HUES64 (cell line): ENCODE measurements around the gene ATP2B2.

ENCODE experiments used
- H3K27ac ChIP-seq: 2 replicates; pipeline ENCODE4 v1.7.0; 2013; ENCODE audit warnings: low read depth, low read length, inconsistent platforms
- H3K27me3 ChIP-seq: 2 replicates; pipeline ENCODE4 v1.6.1; 2013; ENCODE audit warnings: mild to moderate bottlenecking, low read length; ENCODE audit not compliant: insufficient read depth
- H3K36me3 ChIP-seq: 2 replicates; pipeline ENCODE4 v1.6.1; 2013; ENCODE audit warnings: mild to moderate bottlenecking, low read length; ENCODE audit not compliant: insufficient read depth
- H3K4me1 ChIP-seq: 2 replicates; pipeline ENCODE4 v1.6.1; 2013; ENCODE audit warnings: mild to moderate bottlenecking, low read length, moderate library complexity; ENCODE audit not compliant: insufficient read depth
- H3K4me3 ChIP-seq: 2 replicates; pipeline ENCODE4 v1.5.1; 2013; ENCODE audit warnings: mild to moderate bottlenecking, low read length, moderate library complexity
- H3K9ac ChIP-seq: 2 replicates; pipeline ENCODE4 v1.6.1; 2013; ENCODE audit warnings: mild to moderate bottlenecking, low read depth, low read length
- H3K9me3 ChIP-seq: 2 replicates; pipeline ENCODE4 v1.6.1; 2013; ENCODE audit warnings: low read depth, low read length; ENCODE audit not compliant: insufficient read depth
- WGBS: fragments of 150-250, 120-280 bp; methylation state at CpG from one replicate; pipeline ENCODE4 v1.1.7; 2013; ENCODE audit warnings: missing lambda C conversion rate; 5-methylcytosine and 5-hydroxymethylcytosine counted together

ATP2B2 gene

DNA sequence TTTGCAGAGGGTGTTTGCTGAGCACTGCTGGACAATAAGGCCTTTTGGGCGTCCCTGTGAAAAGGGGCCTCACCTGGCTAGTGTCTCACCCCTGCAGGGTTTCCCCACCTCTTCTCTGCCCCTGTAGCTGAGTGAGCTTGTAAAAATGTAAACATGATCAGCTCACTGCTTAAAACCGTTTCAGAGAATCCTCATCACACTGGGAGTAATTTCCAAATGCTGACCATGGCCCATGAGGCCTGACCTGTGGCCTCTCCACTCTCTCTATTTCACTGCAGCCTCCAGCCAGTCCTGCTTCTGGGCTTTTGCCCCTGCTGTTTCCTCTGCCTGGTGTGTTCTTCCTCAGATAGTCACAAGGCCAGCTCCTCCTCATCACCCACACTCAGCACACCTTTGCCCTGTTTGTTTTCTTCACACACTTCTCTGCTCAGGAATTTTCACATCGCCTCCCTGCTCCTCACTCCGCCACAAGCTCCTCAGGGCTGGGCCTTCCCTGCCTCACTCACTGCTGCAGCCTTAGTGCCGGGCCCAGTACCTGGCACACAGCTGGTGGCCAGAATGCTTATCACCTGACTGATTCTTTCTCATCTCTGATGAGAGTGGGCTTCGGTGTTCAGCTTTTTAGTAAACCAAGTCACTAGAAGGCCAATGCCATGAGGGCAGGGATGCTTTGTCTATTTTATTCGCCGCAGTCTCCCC, 105.2 kb downstream of the ATP2B2 start:
- Histone ChIP-seq H3K27ac (no peak overlapping the region), H3K4me1 (peaks cover 7% of the 10 kb centered on the region; the same call in 1 of the 2 replicates), H3K27me3 (no peaks in the 10 kb centered on the region), H3K36me3 (no peaks in the 10 kb centered on the region), H3K4me3 (no peak overlapping the region), H3K9me3 (no peaks in the 10 kb centered on the region), H3K9ac (no peak overlapping the region)
- WGBS: 88% methylated on average over 8 of the region's 8 CpGs

DNA sequence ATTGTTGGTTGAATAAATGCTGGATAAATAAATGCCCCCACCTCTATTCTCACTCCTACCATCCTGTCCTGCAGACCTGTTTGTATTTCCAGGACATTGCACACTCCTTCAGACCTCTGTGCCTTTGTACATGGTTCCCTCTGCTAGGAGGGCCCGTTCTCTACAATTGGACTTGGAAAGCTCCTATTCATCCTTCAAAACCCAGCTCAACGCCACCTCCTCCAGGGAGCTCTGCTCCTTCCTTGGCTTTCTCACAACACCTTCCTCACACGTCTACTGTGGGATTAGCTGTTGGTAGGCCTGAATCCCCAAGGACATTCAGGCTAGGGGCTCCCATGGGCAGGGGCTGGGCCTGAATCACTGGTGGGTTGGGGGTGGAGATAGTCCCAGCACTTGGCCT, 105.8 kb downstream of the ATP2B2 start:
- no peaks in the 10 kb centered on the region for H3K27me3 ChIP-seq
- no peaks in the 10 kb centered on the region for H3K36me3 ChIP-seq
- WGBS: 81% methylated on average over 3 of the region's 3 CpGs
- no peak overlapping the region for H3K4me3 ChIP-seq
- no peak overlapping the region for H3K27ac ChIP-seq
- no peaks in the 10 kb centered on the region for H3K9me3 ChIP-seq
- no peak overlapping the region for H3K9ac ChIP-seq
- peaks cover 11% of the 10 kb centered on the region; the same call in 1 of the 2 replicates for H3K4me1 ChIP-seq

DNA sequence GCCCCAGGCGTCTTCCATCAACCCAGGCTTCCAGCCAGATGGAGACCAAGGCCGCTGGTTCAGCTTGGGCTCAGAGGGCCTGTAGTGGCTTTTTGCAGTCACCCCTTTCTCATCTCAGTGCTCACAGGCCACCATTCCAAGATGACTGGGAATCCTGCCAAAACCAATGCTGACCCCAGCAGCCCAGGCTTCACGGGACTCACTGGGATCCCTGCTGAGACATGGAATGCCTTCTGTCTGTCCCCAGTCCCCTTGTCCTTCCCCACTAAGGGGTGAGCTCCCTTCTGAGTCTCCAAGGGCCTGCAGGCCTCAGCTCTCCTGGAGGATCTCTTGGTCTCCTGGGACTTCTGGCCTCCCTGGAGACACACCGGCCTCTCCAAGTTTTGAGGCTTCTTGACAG, 107.0 kb downstream of the ATP2B2 start:
- peaks cover 11% of the 10 kb centered on the region; the same call in 1 of the 2 replicates for H3K4me1 ChIP-seq
- WGBS: 89% methylated on average over 4 of the region's 4 CpGs

DNA sequence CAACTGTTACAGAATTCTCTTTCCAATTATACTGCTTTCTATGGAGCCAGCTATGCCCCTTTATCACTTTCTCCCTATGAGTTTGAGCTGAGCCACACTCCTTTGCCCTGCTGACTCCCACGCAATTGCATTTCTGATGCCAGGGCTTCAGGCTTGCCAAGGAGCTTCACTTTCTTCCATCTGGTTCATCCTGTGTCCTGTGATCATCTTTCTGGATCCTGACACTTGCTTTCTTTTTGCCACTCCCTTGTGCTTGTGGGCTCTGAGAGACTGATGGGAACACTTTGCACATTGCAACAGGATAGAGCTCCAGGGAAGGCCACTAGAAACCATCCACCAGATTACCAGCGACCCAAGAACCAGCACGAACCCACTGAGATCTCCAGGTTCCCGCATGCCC, 107.5 kb downstream of the ATP2B2 start:
- WGBS: 95% methylated on average over 4 of the region's 4 CpGs
- Histone ChIP-seq H3K27me3 (no peaks in the 10 kb centered on the region), H3K36me3 (no peaks in the 10 kb centered on the region)

More for the DNA sequence above, 107.0 kb downstream of the ATP2B2 start:
- H3K27me3 ChIP-seq: no peaks in the 10 kb centered on the region
- H3K36me3 ChIP-seq: no peaks in the 10 kb centered on the region
- H3K9ac ChIP-seq: no peak overlapping the region
- no peaks in the 10 kb centered on the region for H3K9me3 ChIP-seq
- no peak overlapping the region for H3K4me3 ChIP-seq
- H3K27ac ChIP-seq: no peak overlapping the region

DNA sequence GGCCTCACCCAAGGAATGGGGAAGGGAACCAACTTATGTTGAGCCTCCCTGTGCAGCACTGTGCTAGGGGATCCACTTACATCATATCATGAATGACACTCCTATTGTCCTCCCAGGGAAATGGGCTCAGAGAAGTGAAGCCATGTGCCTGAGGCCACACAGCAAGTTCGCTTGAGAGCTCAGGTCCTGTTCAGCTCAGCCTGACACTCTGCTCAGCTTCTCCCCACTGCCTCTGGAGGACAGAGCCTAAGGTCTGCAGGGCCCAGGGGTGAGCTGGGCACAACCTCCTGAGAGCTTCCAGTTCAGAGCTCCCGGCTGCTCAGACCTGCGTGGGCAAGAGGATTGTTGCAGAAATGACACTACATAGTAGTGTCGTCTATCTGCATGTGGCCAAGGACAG, 108.5 kb downstream of the ATP2B2 start:
- no peak overlapping the region for H3K9ac ChIP-seq
- 94% methylated on average over 4 of the region's 4 CpGs for WGBS
- no peak overlapping the region for H3K4me3 ChIP-seq
- no peaks in the 10 kb centered on the region for H3K27me3 ChIP-seq
- peaks cover 11% of the 10 kb centered on the region; the same call in 1 of the 2 replicates for H3K4me1 ChIP-seq
- no peaks in the 10 kb centered on the region for H3K36me3 ChIP-seq
- H3K27ac ChIP-seq: no peak overlapping the region
- no peaks in the 10 kb centered on the region for H3K9me3 ChIP-seq

More for the DNA sequence above, 107.5 kb downstream of the ATP2B2 start:
- no peak overlapping the region for H3K4me3 ChIP-seq
- H3K9me3 ChIP-seq: no peaks in the 10 kb centered on the region
- peaks cover 11% of the 10 kb centered on the region; the same call in 1 of the 2 replicates for H3K4me1 ChIP-seq
- H3K9ac ChIP-seq: no peak overlapping the region
- H3K27ac ChIP-seq: no peak overlapping the region

DNA sequence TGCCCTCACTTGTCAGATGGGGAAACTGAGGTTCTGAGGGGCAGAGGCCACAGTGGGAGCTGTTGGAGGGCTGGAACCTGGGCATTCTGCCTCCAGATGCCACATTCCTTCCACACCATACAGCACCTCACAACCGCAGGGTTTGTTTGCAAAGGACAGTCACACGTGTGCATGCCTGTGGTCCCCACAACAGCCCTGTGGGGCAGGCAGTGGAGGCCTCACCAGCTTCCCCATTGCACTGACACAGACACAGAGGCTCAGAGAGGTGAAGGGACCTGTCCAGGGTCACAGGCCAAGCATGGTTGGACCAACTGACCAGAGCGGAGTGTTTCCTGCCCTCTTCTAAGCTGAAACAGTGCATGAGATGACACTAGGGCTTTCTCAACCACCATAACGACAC, 109.3 kb downstream of the ATP2B2 start:
- Histone ChIP-seq H3K9me3 (no peaks in the 10 kb centered on the region), H3K9ac (no peak overlapping the region), H3K27me3 (no peaks in the 10 kb centered on the region), H3K27ac (no peak overlapping the region; the same call in 1 of the 2 replicates), H3K36me3 (no peaks in the 10 kb centered on the region), H3K4me1 (peaks cover 11% of the 10 kb centered on the region; the same call in 1 of the 2 replicates), H3K4me3 (no peak overlapping the region)
- WGBS: 88% methylated on average over 4 of the region's 4 CpGs

DNA sequence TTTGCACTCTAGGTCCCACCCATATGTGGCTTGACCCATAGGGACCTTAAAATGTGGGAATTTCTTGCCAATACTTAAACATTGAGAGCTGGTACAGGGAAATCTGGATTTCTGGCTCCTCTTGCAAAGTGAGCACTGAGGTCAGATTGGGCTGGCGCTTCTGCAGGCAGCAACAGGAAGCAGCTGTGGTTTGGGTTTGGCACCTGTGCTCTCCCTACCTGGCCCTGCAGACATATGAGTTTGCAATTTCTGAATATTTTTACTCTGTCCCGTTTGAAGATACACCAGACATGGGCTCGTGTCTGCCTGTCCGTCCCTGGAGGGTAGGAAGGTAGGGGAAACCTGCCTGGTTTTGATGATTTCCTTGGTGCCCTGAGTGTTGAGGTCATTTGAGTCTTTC, 109.7 kb downstream of the ATP2B2 start:
- H3K27me3 ChIP-seq: no peaks in the 10 kb centered on the region
- H3K9me3 ChIP-seq: no peaks in the 10 kb centered on the region
- H3K36me3 ChIP-seq: no peaks in the 10 kb centered on the region
- H3K27ac ChIP-seq: peak overlapping the region; percentile 27; the same call in 1 of the 2 replicates
- no peak overlapping the region for H3K4me3 ChIP-seq
- no peak overlapping the region for H3K9ac ChIP-seq
- 89% methylated on average over 4 of the region's 4 CpGs for WGBS
- peaks cover 11% of the 10 kb centered on the region; the same call in 1 of the 2 replicates for H3K4me1 ChIP-seq

DNA sequence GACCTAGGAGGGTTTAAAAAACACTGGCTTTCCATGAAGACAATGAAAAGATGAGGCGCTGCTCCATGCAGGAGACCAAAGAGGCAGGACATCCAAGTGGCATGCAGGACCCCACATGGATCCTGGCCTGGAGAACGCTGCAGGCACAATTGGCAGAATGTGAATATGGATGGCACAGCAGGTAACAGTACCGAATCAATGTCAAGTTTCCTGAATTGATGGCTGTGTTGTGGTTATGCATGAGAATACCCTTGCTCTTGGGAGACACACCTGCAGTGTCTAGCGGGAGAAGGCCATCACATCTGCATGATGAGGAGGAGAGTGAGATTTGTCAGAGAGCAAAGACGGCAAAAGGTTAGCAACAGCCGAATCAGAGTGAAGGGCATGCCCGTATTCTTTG, 110.2 kb downstream of the ATP2B2 start:
- whole genome bisulfite sequencing: 44% methylated on average over 7 of the region's 7 CpGs
- Histone ChIP-seq H3K9me3 (no peaks in the 10 kb centered on the region), H3K36me3 (no peaks in the 10 kb centered on the region), H3K4me1 (peaks cover 11% of the 10 kb centered on the region; the same call in 1 of the 2 replicates), H3K27ac (peak overlapping the region; percentile 77; the same call in 1 of the 2 replicates), H3K9ac (no peak overlapping the region), H3K27me3 (no peaks in the 10 kb centered on the region), H3K4me3 (no peak overlapping the region)

DNA sequence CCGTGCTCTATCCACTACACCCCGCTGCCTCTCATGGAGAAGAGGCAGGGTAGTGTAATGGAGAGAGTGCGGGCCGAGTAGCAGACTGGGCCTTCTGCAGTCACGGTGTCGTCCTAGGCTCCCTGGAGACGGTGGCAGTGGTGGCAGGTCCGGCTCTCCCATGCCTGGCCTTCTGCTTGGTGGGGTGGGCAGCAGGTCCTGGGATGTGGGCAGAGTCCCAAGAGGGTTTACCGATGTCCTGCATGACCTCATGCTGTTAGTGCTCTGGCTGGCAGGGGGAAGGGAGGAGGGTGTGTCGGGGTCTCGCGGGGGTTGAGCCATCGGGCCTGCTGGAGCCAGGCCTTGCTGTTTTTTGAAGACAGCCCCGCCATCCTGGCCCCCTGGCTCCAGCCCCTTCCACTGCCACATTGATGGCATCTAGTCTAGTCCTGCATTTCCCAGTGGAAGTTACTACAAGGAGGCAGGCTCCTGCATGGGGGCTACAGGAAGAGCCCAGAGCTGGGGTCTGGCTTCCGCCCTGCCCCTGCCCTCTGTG, 110.8 kb downstream of the ATP2B2 start:
- Histone ChIP-seq H3K27ac (peak overlapping the region; percentile 77; the same call in 1 of the 2 replicates), H3K4me3 (no peak overlapping the region), H3K27me3 (no peaks in the 10 kb centered on the region), H3K4me1 (peaks cover 11% of the 10 kb centered on the region; the same call in 1 of the 2 replicates), H3K9me3 (no peaks in the 10 kb centered on the region), H3K9ac (no peak overlapping the region), H3K36me3 (no peaks in the 10 kb centered on the region)
- WGBS: 87% methylated on average over 15 of the region's 15 CpGs

DNA sequence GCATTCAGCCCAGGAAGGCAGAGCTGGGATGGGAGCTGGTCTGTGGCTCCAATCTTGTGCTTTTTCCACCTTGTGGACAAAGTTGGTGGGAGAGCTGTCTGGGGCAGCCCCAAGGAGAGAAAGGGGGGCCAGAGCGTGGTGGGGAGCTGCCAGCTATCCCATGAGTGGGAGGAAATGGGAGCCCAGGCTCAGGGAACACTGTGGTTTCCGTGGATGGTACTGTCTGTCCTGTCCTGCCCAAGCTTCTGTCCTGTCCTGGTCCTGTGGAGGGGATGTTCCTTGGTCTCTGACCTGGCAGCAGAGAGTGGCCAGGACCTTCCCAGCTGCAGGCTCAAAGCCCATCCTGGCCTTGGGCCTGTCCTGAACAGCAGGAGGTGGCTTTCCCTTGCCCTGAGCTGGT, 111.9 kb downstream of the ATP2B2 start:
- Histone ChIP-seq H3K4me3 (no peak overlapping the region), H3K9ac (no peak overlapping the region), H3K27me3 (no peaks in the 10 kb centered on the region), H3K4me1 (peaks cover 11% of the 10 kb centered on the region; the same call in 1 of the 2 replicates), H3K9me3 (peaks cover 10% of the 10 kb centered on the region), H3K27ac (no peak overlapping the region), H3K36me3 (no peaks in the 10 kb centered on the region)
- 90% methylated on average over 2 of the region's 2 CpGs for WGBS

DNA sequence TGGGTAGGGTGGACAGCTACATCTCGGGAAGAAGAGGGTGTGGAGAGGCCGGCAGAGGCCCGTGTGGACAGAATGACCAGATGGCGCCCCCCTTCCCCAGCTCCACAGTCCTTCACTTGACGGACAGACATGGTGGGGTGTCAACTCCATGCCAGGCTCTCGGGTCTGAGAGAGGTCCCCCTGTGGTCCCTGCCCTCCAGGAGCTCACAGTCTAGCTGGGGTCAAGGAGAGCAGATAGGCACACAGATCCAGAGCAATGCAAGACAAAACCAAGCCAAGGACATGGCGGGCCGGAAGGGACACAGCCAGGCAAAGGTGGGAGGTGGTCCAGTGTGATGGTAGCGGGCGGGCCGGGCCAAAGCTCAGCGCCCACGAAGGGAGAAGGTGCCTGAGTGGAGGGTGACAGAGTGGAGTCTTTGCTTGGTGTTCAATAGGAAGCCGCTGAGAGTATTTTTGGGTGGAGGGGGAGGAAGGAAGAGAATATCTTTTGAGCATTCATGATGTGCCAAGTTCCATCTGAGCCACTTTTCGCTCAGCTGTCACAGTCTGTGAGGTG, 112.4 kb downstream of the ATP2B2 start:
- Histone ChIP-seq H3K36me3 (no peaks in the 10 kb centered on the region), H3K9ac (no peak overlapping the region), H3K4me1 (peaks cover 11% of the 10 kb centered on the region; the same call in 1 of the 2 replicates), H3K27ac (no peak overlapping the region), H3K9me3 (peaks cover 15% of the 10 kb centered on the region), H3K27me3 (no peaks in the 10 kb centered on the region), H3K4me3 (no peak overlapping the region)
- WGBS: 91% methylated on average over 15 of the region's 15 CpGs
